Kidney capillary endothelial cell (primary cell): ENCODE data around the gene CDC34.

ENCODE experiments used
- DNase-seq: peaks from one replicate; pipeline ENCODE4 v3.0.0-alpha.2; 2018; ENCODE audit warnings: low spot score

The CDC34 gene

DNA sequence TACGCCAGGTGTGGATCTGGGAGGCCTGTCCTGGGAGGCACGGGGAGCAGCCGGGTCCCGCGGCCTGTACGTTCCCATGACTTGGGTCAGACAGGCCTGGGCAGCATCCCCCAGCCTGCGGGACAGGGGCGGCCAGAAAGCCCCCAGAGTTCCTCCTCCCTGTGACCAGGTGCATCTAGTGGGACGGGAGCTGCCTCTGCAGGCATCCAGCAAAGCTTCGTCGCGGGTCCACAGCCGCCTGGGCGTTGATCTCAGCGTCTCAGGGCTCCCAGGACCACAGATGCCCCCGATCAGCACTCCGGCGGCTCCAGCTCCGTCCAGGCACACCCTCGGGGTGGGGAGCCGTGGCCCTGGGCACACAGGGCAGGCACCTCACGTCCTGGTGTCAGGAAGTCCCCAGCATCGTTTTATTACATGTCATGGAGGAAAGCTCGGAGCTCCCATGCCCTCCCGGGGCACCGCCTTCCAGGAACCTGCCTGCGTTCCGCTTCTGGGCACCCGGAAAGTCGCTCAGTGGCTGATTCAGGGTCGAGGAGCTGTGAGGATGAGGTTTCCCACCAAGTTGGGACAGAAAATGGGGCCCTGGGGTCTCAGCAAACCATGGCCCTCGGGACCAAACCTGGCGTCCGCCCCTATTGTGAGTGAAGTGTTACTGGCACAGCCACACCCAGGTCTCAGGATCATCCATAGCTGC is 10.8 kb downstream of the CDC34 start:
- no peak for DNase-seq

GRCh38 chr19:543910-544608 is 12.5 kb downstream of the CDC34 start, which contains the start of gene GZMM:
Gene GZMM (plus strand): TSS chr19:544053. CDS start chr19:544072, 19 bp downstream.
- no peak for DNase-seq

DNA sequence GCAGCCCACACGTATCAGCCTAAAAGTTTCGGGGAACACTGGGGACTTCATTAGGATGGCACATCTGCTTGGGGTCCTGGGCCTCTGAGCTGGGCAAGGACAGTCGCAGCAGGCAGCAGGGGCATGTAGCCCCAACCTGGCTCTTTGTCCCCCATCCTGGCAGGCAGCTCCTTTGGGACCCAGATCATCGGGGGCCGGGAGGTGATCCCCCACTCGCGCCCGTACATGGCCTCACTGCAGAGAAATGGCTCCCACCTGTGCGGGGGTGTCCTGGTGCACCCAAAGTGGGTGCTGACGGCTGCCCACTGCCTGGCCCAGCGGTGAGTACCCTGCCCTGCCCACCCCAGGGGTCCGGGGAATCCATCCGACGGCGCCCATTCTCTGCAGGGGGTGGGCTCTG is 15.6 kb downstream of the CDC34 start:
- no peak for DNase-seq

DNA sequence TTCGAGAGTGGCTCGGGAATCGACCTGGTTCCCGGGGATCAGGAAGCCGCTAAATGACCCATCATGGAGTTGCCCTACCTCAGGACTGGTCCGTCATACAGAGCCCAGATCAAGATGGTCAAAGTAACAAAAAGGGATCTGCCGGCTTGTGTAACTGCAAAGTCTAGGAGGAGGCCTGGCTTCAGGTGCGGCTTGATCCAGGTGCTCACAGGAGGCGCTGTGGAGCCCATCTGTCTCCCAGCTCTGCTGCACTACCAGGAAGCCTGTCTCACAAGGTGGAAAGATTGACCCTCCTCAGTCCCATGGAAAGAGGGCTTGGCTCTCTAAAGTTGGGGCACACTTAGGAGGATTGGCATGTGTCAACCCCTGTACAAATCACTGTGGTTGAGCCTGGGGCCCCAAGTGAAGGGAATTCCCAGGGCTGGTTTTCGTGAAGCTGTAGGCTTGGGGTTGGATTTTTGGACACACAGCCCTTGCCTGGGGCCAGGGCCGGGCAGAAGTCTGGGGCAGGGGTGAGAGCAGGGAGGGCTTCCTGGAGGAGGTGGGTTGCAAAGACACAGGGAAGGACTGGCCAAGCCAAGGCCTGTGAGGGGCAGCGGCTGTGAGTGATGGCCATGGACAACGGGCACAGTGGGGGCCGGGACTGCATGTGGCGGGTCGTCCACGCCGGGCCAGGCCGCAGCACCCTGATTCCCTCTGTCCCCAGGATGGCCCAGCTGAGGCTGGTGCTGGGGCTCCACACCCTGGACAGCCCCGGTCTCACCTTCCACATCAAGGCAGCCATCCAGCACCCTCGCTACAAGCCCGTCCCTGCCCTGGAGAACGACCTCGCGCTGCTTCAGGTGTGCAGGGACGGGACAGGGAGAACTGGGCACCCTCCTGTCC is 16.5 kb downstream of the CDC34 start:
- no peak for DNase-seq

GRCh38 chr19:548886-549830 is 17.6 kb downstream of the CDC34 start:
- no peak for DNase-seq

DNA sequence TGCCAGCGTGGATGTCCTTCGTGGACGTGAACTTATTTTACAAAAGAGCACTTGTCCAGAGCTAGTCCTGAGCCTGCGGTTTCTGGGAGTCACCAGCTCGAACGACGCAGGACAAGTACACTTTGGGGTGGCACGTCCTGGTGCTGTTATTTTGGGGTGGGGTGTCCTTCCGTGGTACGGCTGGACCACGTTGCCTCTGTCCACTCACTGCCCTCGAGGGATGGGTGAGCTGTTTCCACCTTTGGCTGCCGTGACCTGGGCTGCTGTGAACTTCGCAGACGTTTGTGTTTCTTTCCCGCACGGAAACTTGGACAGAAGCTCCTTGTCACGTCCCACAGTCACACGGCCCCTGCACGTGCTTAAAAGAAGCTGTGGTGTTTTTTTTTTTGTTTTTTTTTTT is 23.3 kb downstream of the CDC34 start:
- DNase-seq: no peak

GRCh38 chr19:555474-555808 is 23.9 kb downstream of the CDC34 start:
- no peak for DNase-seq

GRCh38 chr19:556611-557382 is 25.2 kb downstream of the CDC34 start:
- no peak for DNase-seq

GRCh38 chr19:558770-559439 is 27.3 kb downstream of the CDC34 start:
- DNase-seq: no peak

GRCh38 chr19:560121-560520 is 28.6 kb downstream of the CDC34 start:
- no peak for DNase-seq

- DNase-seq: no peak
Observed at GRCh38 chr19:566403-566802, 34.8 kb downstream of the CDC34 start.

- DNase-seq: no peak
Observed at GRCh38 chr19:566844-567243, 35.3 kb downstream of the CDC34 start.

- no peak for DNase-seq
Observed at GRCh38 chr19:567296-567900, 35.8 kb downstream of the CDC34 start.

DNA sequence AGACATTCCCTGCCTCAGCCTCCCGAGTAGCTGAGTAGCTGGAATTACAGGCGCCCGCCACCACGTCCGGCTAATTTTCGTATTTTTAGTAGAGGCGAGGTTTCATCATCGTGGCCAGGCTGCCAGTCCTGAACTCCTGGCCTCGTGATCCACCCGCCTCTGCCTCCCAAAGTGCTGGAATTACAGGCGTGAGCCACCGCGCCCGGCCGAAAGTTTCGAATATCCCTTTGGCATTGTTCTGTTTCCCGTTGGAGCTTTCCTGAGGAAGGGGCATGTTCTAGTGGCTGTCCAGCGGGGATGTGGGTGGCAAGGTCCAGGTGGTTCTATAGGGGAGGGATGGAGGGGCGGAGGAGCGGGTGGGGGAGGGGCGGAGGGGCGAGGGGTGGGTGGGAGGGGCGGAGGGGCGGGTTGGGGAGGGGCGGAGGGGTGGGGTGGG is 38.7 kb downstream of the CDC34 start:
- no peak for DNase-seq

DNA sequence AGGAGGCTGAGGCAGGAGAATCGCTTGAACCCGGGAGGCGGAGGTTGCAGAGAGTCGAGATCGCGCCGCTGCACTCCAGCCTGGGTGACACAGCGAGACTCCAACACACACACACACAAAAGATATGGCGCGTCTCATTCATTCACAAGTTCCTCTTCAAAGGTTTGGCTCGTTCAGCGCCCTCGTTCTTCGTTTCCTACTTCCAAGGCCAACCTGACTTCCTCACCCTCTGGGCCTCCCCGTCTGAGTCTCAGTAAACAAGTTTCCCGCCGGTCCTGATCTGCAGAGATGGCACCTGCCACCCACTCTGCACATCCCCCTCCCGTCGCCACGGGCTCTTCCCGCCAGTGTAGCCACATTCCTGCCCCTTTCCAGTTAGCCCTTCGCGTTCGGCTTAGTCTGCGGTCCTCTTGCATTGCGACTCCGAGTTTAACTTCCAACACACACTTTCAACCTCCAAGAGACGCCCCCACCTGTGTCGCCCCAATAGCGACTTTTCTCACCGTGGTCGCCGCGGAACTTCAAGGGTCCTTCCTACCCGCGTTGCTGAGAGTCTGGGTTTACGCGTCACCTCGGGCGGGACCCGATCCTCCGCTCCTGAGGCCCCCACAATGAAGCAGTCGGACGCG is 39.5 kb downstream of the CDC34 start:
- peak; percentile 33 for DNase-seq

DNA sequence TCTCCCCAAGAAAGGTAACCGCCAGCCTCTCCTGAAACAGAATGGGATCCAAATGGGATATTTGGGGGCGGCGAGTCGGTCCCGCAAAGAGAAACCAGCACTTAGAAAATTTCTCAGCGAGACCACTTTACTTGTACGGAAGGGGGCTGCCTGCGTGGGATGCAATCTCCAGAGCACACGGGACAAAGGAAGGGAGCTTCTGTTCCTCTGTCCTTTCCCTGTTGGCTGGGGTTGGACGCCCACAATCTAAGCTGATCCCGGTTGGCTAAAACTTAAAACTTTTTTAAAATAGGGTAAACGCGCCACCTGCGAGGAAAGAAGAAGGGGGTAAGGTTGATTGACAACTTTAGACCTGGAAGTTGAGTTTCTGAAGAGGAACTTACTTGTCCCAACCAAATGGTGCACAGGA is 40.0 kb downstream of the CDC34 start:
- DNase-seq: peak; percentile 38

DNA sequence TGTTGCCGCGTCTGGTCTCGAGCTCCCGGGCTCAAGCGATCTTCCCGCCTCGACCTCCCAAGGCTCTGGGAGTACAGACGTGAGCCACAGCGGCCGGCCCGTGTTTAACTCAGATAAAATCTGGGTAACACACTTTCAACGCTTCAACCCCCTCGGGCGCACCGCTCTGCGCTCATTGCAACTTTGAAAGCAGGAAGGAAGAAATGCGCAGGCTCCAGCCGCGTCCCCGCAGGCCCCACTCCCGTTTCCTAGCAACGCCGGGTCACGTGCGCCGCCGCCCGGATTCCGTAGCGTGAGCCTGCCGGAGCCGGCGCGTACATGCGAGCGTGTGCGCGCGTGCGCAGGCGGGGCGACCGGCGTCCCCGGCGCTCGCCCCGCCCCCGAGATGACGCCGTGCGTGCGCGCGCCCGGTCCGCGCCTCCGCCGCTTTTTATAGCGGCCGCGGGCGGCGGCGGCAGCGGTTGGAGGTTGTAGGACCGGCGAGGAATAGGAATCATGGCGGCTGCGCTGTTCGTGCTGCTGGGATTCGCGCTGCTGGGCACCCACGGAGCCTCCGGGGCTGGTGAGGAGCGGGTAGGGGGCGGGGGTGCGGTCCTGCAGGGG is 40.7 kb downstream of the CDC34 start, which contains the start of gene BSG:
BSG (plus strand) TSS at position 457 of the 603 bp plus-strand sequence; CDS start at position 496, 39 bp downstream.
- peak; percentile 94 for DNase-seq

GRCh38 chr19:572743-573518 is 41.4 kb downstream of the CDC34 start:
- DNase-seq: peak; percentile 20
